Adrenal gland (tissue), 12 donors: Measurements from ENCODE around the gene CLEC2L. TPM values are rescaled to one million over a fixed set of nuclear protein-coding genes. Genes with fewer than 3 reads are reported as not detected.

Experiments used
- DNase-seq, 7 donors: peaks; one replicate each; pipeline ENCODE4 v3.0.0-alpha.2; 2019 to 2020
- H3K27ac ChIP-seq, 5 donors: fragments of 200-600 bp; sonication (generic) in 4 of 5; 1 replicate in 3 of 5; 2 replicates in 2 of 5; pipeline versions ENCODE4 v1.5.1 to v1.8.0; 2016 to 2020; ENCODE audit warnings: mild to moderate bottlenecking in 1 of 5
- H3K27me3 ChIP-seq: fragments of 200-600 bp; 2 replicates; pipeline ENCODE4 v1.8.0; 2021
- H3K36me3 ChIP-seq, 2 donors: fragments of 200-600 bp; replicated peaks in 1 of 2; 1 replicate in 1 of 2; 2 replicates in 1 of 2; pipeline versions ENCODE4 v1.5.1 to v1.8.0; 2018 to 2022
- H3K4me1 ChIP-seq, 2 donors: fragments of 200-600 bp; replicated peaks in 1 of 2; 1 replicate in 1 of 2; 2 replicates in 1 of 2; pipeline versions ENCODE4 v1.5.1 to v1.8.0; 2018 to 2021
- H3K4me3 ChIP-seq, 4 donors: fragments of 200-600 bp; sonication (generic) in 3 of 4; one replicate each; pipeline ENCODE4 v1.5.1; 2016 to 2018
- H3K9me3 ChIP-seq, 3 donors: fragments of 200-600 bp; sonication (generic) in 1 of 3; replicated peaks in 1 of 3; 1 replicate in 2 of 3; 2 replicates in 1 of 3; pipeline versions ENCODE4 v1.5.1 to v1.8.0; 2016 to 2021
- CTCF ChIP-seq, 6 experiments: fragments of 450-650 bp in 4 of 6; fragments of 200-600 bp in 2 of 6; sonication (generic) in 1 of 6; IDR thresholded peaks; 1 replicate in 5 of 6; 2 replicates in 1 of 6; pipeline versions ENCODE4 v1.5.1 to v1.8.0; 2016 to 2021; ENCODE audit warnings: antibody characterized with exemption in 6 of 6, mild to moderate bottlenecking in 2 of 6, moderate library complexity in 1 of 6
- POLR2A ChIP-seq, 2 donors: fragments of 450-650 bp; IDR thresholded peaks; one replicate each; pipeline ENCODE4 v1.6.1; 2017; ENCODE audit warnings: antibody characterized with exemption in 2 of 2, mild to moderate bottlenecking in 2 of 2, moderate library complexity in 1 of 2
- WGBS, 4 donors: extraction: QIAGEN DNeasy Blood & Tissue Kit in 2 of 4; methylation state at CpG; one replicate each; pipeline versions ENCODE4 v1.1.5 to v1.1.7; 2013 to 2017; 5-methylcytosine and 5-hydroxymethylcytosine counted together
- intact Hi-C, 2 donors: fragments of 100-400 bp; cut with DNase I; formaldehyde crosslinking; loops; one replicate each; pipeline versions ENCODE4 v1.14.1 to v1.15.0; 2022 to 2023
- polyA plus RNA-seq, 3 donors: library from polyadenylated mRNA; stranded (reverse); fragments of 200-250 nt in 2 of 3; fragments of 350-450 nt in 1 of 3; fragmentation: Illumina TruSeq in 1 of 3; extraction: RNeasy Lipid Tissue Mini Kit (QIAGEN cat#74804) in 1 of 3; gene quantifications; one replicate each; pipeline ENCODE4 v1.2.3, GENCODE V29; 2013 to 2014
- total RNA-seq, 9 donors: library from RNA; depleted of rRNA in 4 of 9; stranded (reverse); fragments of >200 nt in 4 of 9; fragments of 120-200 nt in 1 of 9; fragmentation: NEBNext Ultra II Directional in 1 of 9; extraction: Animal tissue kit (Norgen Biotek cat#: 25700) in 1 of 9; gene quantifications; one replicate each; pipeline versions ENCODE4 v1.1.0 to v1.2.4, GENCODE V29; 2013 to 2023
- donor health status: healthy with polysubstance abuse.
- donor health status: Bipolar disorder and iron deficiency.
- donor health status: DM: yes; HTN: yes; CAD: no.
- donor health status: DM: no; HTN: no; CAD: no.
- donor health status: DM: no; HTN: no; CAD: no.
- donor health status: DM: yes; HTN: yes; CAD: no.

CLEC2L gene
- total and polyA plus RNA-seq, 12 donors = 0.06 to 0.18 TPM; not detected in 10

GRCh38 chr7:139532636-139533155, 9.2 kb downstream of the CLEC2L start:
- no peak for DNase-seq
- TF ChIP-seq POLR2A (IDR thresholded peaks at IDR 0.05) = no peak
- no peak for TF ChIP-seq CTCF (IDR thresholded peaks at IDR 0.05)
- Histone ChIP-seq H3K4me3 (no peak overlapping the region), H3K4me1 (no peaks in the 10 kb centered on the region), H3K27me3 (no peaks in the 10 kb centered on the region), H3K36me3 (no peaks in the 10 kb centered on the region), H3K9me3 (no peaks in the 10 kb centered on the region), H3K27ac (no peak overlapping the region)
- intact Hi-C loops = no loop called here
- WGBS, 4 donors = 78 to 85% (median 80%) methylated on average over 6 of the region's 6 CpGs

GRCh38 chr7:139534096-139534495, 10.6 kb downstream of the CLEC2L start:
- no peak for TF ChIP-seq CTCF (IDR thresholded peaks at IDR 0.05)
- Histone ChIP-seq H3K9me3 (no peaks in the 10 kb centered on the region), H3K27ac (no peak overlapping the region)

DNA sequence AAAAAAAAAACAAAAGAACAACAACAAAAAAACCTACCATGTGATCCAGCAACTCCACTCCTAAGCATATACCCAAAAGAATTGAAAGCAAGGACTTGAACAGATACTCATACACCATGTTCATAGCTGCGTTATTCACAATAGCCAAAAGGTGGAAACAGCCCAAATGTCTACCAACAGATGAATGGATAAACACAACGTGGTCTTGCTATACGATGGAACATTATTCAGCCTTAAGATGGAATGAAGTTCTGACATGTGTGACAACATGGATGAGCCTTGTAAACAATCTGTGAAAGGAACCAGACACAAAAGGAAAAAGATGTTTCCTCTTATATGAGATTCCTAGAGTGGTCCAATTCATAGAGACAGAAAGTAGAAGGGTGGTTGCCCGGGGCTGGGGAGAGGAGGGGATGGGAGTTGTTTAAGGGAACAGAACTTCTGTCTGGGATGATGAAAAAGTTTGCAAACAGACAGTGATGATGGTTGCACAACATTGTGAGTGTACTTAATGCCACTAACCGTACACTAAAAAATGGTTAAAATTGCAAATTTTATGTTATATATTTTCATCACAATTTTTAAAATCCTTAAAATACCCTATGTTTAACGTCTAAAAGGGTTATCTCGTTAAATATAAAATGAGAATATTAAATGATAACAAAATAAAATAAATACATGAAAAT, 11.6 kb downstream of the CLEC2L start:
- Histone ChIP-seq H3K27ac (no peak overlapping the region), H3K9me3 (no peaks in the 10 kb centered on the region), H3K36me3 (no peaks in the 10 kb centered on the region), H3K27me3 (no peaks in the 10 kb centered on the region), H3K4me3 (no peak overlapping the region), H3K4me1 (no peaks in the 10 kb centered on the region)
- TF ChIP-seq POLR2A (IDR thresholded peaks at IDR 0.05) (no peak), CTCF (IDR thresholded peaks at IDR 0.05) (no peak)
- intact Hi-C loops = no loop called here
- 70 to 73% (median 71%) methylated on average over 7 of the region's 7 CpGs for WGBS, 4 donors
- DNase-seq = no peak

More at GRCh38 chr7:139534096-139534495, 10.6 kb downstream of the CLEC2L start:
- no peak for DNase-seq
- H3K4me1 ChIP-seq = no peaks in the 10 kb centered on the region
- H3K36me3 ChIP-seq = no peaks in the 10 kb centered on the region
- intact Hi-C loops = no loop called here
- H3K4me3 ChIP-seq = no peak overlapping the region
- WGBS, 4 donors = 89 to 92% (median 89%) methylated on average over 9 of the region's 9 CpGs
- no peaks in the 10 kb centered on the region for H3K27me3 ChIP-seq

- Histone ChIP-seq H3K4me3 (no peak overlapping the region), H3K27me3 (no peaks in the 10 kb centered on the region), H3K9me3 (no peaks in the 10 kb centered on the region), H3K36me3 (no peaks in the 10 kb centered on the region), H3K27ac (no peak overlapping the region), H3K4me1 (no peaks in the 10 kb centered on the region)
- TF ChIP-seq CTCF (IDR thresholded peaks at IDR 0.05) = no peak
- TF ChIP-seq POLR2A (IDR thresholded peaks at IDR 0.05) = no peak
- 90 to 95% (median 92%) methylated on average over 8 of the region's 8 CpGs for WGBS, 4 donors
- intact Hi-C loops = no loop called here
- no peak for DNase-seq
Observed at GRCh38 chr7:139536152-139536551, 12.7 kb downstream of the CLEC2L start.
